GM19240 (cell line): Measurements from ENCODE around the gene SLC2A2.
"Not testable (repeated sequence)": the region's sequence is repeated elsewhere in the genome, so short reads cannot be mapped to it uniquely, and the experiment has no call there.

Source experiments
- DNase-seq: peaks from one replicate; pipeline ENCODE4 v3.0.0; 2011; ENCODE audit warnings: low spot score; ENCODE audit not compliant: insufficient read length

Gene SLC2A2

GRCh38 chr3:170988378-170988777 lies 38.1 kb downstream of the SLC2A2 start:
- no peak for DNase-seq

GRCh38 chr3:170985304-170985703 lies 41.2 kb downstream of the SLC2A2 start:
- DNase-seq, result no peak

DNA sequence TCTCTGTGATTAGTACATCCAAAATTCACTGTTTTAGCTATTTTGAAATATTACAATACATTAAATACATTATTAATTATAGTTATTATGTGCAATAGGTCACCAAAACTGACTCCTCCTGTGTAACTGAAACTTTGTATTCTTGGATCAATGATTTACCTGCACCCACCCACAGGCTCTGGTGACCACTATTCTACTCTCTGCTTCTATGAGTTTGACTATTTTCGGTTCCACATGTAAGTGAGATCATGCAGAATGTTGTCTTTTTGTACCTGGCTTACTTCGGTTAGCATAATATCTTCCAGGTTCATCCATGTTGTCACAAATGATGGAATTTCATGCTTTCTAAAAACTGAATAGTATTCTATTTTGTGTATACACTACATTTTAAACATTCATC lies 43.8 kb downstream of the SLC2A2 start:
- DNase-seq, result no peak

- no peak for DNase-seq
Observed at GRCh38 chr3:170980399-170980798, 46.1 kb downstream of the SLC2A2 start.

DNA sequence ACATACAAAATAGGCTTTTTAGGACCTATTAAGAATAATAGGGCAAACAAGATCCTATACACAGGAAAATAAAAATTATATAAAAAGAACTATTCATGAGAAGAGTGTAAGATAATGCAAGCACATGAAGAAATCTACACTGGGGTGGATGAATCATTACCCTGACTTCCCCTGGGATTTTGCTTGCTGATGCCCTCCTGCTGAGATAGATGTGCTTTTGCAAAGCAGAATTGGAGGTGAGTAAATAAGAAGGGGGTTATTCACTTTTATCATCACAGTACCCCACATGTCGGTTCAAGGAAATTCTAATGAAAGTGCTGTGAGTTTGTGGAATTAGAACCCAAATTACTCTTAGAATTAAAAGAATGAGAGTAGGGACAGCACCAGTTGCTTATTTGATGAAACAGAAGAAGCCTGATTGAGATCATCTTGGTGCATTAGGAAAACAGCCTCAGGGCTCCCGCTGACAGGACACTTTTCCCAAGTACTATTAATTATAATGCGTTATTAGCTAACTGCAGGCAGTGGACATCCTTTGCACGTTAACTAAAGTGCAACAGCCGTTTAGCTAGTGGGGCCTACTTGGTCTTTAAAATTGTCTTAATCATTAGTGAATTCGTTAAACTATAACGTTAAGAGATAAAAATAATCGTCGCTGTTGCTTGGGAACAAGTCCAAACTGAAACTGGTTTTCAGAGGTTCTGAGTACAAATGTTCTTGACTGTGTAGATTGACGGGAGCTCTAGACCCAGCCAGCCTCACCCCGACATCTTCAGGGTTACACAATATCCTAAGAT lies 48.4 kb downstream of the SLC2A2 start:
- DNase-seq, result no peak

DNA sequence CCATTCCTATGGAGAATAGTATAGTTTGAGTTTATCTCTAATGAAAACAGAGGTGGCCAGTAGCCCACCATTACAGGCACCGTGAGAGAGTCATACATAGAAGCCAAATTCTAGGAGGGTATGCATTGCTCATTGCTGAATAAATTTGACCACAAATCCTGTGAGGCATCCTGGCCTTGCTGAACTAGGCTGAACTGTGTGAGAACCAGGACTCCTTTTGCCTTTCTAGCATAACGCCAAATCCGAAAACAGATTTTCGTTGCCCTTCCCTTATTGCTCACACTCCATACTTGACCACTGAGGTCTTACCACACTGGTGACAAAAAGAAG lies 50.4 kb downstream of the SLC2A2 start:
- DNase-seq, result no peak

GRCh38 chr3:170975283-170976189 lies 51.0 kb downstream of the SLC2A2 start:
- no peak for DNase-seq

DNA sequence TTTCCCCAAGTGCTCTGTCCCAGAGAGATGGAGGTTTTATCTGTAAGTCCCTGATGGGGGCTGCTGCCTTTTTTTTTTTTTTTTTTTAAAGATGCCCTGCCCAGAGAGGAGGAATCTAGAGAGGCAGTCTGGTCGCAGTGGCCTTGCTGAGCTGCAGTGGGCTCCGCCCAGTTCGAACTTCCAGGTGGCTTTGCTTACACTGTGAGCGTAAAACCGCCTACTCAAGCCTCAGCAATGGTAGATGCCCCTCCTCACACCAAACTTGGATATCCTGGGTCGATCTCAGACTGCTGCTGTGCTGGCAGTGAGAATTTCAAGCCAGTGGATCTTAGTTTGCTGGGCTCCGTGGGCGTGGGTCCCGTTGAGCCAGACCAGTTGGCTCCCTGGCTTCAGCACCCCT lies 51.6 kb downstream of the SLC2A2 start:
- no peak for DNase-seq

- not testable (repeated sequence) for DNase-seq
Observed at GRCh38 chr3:170972917-170973316, 53.6 kb downstream of the SLC2A2 start.

DNA sequence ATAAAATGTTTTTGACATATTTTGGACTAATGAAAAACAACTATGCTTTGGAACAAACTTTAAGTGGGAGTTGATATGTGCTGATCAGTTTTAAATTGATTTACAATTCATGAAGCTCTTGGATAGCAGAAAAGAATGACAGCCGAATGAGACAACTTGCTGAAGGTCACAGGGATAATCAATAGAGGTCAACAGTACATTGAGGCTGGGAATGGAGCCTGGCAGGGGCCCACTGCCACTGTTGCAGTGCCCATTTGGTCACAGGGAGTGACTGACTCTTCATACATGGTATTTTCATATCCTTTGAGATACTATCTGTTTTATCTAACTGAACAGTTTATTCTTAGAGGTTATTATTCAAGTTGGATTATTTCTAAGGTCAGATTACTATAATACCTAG lies 59.4 kb downstream of the SLC2A2 start:
- no peak for DNase-seq

DNA sequence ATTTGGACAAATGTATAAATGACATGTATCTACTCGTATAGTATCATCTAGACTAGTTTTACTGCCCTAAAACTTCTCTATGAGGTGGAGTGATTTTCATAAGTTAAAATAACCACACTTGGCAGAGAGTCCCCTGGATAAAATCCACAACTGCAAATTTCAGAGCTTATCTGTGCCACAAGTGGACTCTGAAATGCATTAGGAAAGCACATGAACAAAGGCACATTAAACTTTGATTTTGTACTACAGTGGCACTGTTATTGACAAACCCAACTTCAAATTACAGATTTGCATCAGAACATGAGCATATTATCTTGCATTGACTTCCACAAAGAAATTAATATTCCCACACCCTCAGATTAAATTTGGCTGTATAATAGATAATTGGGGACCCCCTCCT lies 60.0 kb downstream of the SLC2A2 start:
- no peak for DNase-seq

GRCh38 chr3:170962411-170962810 lies 64.1 kb downstream of the SLC2A2 start:
- DNase-seq, result no peak

- no peak for DNase-seq
Observed at GRCh38 chr3:170961616-170962400, 64.7 kb downstream of the SLC2A2 start.

GRCh38 chr3:170959457-170959856 lies 67.1 kb downstream of the SLC2A2 start:
- no peak for DNase-seq

DNA sequence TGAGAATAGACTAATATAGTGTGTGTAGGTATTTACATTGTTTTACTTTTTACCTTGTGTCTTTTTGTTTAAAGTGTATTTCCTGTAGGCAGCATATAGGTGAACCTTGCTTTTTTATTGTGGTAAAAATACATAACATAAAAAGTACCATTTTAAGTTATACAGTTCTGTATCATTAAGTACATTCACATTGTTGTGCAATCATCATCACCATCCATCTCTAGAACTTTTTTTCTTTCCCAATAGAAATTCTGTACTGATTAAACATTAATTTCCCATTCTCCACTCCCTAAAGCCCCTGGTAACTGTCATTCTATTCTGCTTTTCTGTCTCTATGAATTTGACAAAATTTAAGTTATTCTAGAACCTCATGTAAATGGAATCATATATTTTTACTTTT lies 69.9 kb downstream of the SLC2A2 start:
- no peak for DNase-seq

GRCh38 chr3:170953736-170954135 lies 72.8 kb downstream of the SLC2A2 start:
- DNase-seq, result no peak

DNA sequence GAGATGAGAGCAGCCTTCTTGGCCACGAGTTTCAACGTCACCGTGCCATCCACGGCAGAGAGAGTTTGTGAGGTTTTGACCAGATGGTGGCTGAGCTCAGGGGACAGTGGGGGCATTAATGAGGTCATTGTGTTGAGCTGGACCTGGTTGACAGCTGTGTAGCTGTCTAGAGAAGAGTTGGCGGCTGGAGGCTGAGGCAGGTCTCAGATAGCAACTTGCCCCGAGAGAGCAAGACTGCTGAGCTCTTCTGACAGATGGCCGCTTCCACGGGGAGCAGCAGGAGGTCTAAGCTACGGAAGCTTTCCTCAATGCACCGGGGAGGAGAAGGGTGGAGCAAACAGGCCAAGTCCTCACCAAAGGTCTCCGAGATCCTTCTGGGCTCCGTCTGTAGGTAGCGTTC lies 73.3 kb downstream of the SLC2A2 start:
- no peak for DNase-seq

GRCh38 chr3:170949211-170949610 lies 77.3 kb downstream of the SLC2A2 start:
- no peak for DNase-seq

GRCh38 chr3:170947018-170947769 lies 79.3 kb downstream of the SLC2A2 start:
- DNase-seq, result no peak
